GM19238 (cell line): Measurements from ENCODE around the gene C1orf21.
"Not testable (repeated sequence)": the region's sequence is repeated elsewhere in the genome, so short reads cannot be mapped to it uniquely, and the experiment has no call there.

ENCODE experiments used
- DNase-seq: peaks from one replicate; pipeline ENCODE4 v3.0.0; 2011; ENCODE audit warnings: low spot score; ENCODE audit not compliant: insufficient read length

Gene C1orf21, protein sequence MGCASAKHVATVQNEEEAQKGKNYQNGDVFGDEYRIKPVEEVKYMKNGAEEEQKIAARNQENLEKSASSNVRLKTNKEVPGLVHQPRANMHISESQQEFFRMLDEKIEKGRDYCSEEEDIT

DNA sequence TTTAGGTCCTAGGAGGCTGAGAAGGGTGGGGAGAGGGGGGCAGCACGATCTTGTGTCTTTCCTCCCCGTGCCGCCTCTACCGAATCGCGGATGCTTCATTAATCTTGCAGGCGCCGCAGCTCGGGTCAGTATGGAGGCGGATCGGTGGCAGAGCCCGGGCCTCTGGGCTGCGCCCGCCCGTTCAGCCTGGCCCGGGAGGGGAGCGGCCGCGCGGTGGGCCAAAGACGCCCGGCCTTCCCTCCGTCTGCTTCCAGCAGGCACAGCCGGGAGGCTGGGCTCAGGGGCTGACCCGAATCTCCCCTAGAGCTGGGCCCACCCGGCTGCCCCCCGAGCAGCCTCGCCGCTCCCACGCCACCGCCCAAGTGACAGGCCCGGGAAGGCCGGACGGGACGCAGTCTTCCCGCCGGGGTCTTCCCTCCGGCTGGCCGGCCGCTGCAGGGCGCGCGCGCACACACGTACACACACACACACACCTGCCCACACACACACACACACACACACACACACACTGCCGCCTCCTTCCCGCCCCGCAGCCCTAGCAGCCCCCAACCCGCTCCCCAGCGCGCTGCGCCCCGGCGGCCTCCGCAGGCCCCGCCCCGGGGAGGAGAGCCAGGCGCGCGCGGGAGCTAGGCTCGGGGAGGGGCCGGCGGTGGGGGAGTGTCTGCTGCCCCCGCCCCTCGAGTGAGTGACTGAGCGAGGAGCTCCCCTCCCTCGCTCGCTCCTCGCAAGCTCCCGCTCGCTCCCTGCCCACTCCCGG lies at the start of gene C1orf21:
C1orf21 (plus strand) TSS at position 718 of the 757 bp plus-strand sequence. CDS start 90,481 bp downstream, outside the sequence.
- DNase-seq = peak; percentile 40

DNA sequence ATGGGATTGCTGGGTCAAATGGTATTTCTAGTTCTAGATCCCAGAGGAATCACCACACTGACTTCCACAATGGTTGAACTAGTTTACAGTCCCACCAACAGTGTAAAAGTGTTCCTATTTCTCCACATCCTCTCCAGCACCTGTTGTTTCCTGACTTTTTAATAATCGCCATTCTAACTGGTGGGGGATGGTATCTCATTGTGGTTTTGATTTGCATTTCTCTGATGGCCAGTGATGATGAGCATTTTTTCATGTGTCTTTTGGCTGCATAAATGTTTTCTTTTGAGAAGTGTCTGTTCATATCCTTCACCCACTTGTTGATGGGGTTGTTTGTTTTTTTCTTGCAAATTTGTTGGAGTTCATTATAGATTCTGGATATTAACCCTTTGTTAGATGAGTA lies 49.0 kb upstream of the C1orf21 start:
- not testable (repeated sequence) for DNase-seq

DNA sequence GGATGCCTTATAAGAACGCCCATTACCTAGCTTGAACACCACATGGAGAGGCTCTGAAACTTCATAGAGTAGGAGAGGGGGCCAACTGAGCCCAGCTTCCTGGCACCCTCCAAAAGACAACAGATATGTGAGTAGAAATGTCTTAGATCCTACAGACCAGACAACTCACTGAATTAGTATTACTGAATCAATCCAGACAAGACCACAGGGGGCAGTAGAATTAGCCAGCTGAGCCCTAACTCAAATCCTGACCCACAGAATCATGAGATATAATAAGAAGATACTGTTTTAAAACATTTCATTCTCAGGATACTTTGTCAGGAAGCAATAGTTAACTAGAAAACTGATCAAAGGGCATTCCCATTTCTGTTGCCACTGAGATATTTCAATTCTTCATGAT lies 45.8 kb upstream of the C1orf21 start:
- DNase-seq = no peak

DNA sequence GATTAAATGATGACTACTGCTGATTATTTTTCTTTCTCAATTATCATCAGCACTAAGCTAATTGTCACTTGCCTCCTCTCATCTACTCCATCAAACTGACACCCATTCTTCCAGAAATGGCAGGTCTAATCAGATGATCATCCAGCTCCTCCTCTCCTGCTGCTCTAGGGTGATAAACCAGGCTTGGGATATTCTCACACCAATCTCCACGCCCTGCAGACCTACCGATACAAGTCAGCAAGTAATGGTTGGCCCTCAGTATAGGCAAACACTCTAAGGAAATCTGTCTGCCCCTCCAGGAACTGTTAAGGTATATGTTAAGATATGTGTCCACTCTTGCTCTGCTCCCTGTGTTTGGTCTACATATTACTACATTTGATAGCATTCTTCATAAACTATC lies 36.3 kb upstream of the C1orf21 start:
- DNase-seq = no peak

DNA sequence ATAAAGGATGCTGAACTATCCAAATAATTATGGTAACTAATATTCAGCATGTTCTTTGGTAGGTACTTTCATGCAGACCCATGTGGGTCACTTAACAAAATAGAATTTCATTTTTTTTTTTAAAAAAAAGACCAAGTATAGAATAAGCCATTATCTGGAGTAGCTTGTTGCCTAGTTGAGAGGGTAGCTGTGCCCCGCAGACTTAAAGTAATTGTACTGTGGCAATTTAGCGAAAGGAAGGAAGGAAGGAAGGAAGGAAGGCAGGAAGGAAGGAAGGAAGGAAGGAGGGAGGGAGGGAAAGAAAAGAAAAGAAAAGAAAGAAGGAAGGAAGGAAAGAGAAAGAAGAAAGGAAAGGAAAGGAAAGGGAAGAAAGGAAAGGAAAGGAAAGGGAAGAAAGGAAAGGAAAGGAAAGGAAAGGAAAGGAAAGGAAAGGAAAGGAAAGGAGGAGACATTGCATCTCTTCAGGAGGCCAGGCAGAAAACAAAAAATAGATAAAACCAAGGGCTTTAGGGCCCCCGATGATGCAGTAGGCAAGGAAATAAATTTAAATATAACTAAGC lies 35.3 kb upstream of the C1orf21 start:
- DNase-seq = no peak

- DNase-seq = no peak
These were observed 34.1 kb upstream of the C1orf21 start for GRCh38 chr1:184352776-184353175.

DNA sequence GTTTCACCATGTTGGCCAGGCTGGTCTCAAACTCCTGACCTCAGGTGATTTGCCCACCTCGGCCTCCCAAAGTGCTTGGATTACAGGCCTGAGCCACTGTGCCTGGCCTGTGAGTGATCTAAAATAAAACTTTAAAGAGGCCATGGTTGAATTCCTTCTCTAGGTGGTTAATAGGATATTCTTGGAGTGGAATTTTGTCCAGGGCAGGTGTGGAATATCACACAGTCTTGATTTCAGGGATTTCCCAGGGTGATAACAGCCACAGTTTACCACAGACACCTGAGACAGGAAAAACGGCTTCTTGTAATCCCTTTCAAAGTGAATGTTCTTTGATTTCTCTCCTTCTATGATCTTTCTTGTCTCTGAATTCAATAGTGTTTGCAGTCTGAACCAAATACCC lies 32.1 kb upstream of the C1orf21 start:
- no peak for DNase-seq

DNA sequence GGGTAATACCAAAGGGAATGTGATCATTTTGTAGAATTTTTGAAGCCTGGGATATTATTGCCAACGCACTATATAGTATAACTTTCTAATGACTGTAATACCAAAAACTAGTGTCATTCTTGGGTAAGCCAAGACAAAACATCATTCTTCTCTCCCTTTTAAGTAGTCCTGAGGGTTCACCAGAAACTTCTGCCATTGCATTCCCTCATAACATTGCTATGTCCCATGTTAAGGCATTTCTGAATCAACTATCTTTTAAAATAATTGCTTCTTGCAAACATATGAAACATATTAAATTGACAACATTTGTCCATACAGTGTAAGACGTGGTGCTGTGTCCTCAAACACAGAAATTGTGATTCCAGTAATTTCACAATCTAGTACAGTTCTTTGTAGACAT lies 29.9 kb upstream of the C1orf21 start:
- DNase-seq = no peak

GRCh38 chr1:184358256-184358655 lies 28.6 kb upstream of the C1orf21 start:
- DNase-seq = no peak

DNA sequence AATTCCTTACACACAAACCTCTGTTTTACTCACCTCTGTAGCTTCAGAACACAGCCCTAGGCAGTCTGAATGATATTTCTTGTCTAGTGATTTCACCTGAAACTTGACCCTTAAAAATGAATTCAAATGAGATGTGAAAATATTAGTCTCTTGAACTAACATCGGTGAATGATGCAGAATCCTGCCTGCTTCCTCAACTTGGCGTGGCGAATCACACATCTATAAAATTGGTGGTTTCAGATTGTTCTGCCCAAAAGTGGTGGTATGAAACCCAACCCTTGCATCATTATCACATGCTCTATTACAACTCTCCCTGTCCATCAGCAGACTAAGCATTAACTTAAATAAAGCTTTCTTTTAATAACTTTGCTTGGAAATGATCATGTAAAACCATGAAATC lies 26.9 kb upstream of the C1orf21 start:
- DNase-seq = no peak

- DNase-seq = no peak
These were observed 24.0 kb upstream of the C1orf21 start for GRCh38 chr1:184362876-184363275.

- DNase-seq = no peak
These were observed 21.1 kb upstream of the C1orf21 start for GRCh38 chr1:184365699-184366098.

GRCh38 chr1:184366997-184367396 lies 19.8 kb upstream of the C1orf21 start:
- no peak for DNase-seq

DNA sequence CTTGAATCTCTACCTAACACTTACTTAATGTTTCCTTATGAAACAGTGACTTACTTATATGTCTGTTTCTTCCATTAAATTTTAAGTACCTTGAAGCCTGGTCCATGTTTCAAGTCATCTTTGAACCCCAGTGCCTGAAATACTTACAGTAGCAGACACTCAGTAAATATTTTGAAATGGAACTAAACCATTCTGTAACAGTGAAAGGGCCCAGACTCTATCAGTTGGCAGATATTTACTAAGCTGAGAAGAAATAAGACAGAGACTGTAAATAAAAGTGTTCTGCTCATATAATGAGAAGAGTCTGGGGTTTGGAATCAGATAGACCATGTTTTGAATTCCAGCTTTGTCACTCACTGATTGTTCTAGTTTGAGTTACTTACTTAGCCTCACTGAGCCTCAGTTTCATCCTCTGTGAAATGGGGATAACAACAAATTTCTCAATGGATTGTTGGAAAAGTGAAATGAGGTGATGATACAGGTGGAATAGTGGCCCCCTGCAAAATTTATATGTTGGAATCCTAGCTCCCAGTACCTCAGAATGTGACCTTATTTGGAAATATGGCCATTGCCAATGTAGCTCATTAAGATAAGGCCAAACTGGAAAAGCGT lies 19.3 kb upstream of the C1orf21 start:
- DNase-seq = no peak

- no peak for DNase-seq
These were observed 18.5 kb upstream of the C1orf21 start for GRCh38 chr1:184368354-184368753.

GRCh38 chr1:184370850-184371249 lies 16.0 kb upstream of the C1orf21 start:
- no peak for DNase-seq

DNA sequence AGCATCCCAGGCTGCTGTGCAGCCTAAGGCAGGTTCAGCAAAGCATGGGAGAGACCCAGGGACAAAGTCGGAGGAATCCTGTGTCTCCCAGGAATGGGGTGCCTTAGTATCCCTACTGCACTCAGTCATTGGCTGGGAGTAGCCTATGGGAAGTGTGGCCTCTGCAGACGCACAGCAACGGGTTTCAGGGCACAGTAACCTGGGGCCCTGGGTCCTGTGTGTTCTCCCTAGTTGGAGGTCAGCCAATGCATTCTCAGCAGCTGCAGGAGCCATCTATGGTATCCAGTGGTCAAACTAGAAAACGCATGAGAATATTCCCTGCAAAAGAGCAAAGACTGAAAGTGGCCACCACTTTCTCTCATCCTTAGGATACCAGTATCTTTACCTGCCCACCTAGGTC lies 13.7 kb upstream of the C1orf21 start:
- no peak for DNase-seq

DNA sequence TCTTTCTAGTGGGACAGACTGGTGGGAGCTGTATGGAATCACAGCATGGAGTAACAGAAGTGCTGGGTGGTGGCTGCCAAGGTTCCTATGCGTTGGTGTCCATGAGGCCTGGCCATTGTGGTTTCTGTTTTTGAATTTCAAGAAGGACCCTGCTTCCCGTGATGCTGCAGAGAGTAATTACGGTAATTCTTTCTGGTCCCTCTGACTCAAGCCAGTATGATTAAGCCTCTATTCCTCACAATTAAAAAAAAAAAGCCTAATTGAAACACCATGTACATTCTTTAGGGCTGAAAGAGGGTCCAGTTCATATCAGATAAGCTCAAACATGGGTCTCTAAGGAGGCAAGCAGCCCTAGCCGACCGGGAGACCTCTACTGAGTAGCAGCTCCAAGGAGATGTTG lies 10.5 kb upstream of the C1orf21 start:
- DNase-seq = no peak

GRCh38 chr1:184379111-184379752 lies 7.6 kb upstream of the C1orf21 start:
- no peak for DNase-seq

DNA sequence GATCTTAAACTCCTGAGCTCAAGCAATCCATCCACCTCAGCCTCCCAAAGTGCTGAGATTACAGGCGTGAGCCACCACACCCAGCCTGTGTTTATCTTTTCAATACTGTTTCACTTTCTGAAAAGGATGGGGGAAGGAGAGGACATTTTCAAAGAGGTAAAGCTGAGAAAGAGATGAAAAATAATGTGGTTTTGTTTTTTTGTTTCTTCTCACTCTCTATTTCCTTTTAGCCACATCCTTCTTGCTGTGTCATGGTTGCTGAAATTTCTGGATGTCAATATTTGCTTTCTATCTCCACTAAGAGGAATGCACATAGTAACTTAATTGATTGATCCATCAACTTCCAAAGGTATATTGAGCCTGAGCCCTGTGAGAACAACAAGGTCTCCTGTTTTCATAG lies 6.4 kb upstream of the C1orf21 start:
- DNase-seq = no peak

DNA sequence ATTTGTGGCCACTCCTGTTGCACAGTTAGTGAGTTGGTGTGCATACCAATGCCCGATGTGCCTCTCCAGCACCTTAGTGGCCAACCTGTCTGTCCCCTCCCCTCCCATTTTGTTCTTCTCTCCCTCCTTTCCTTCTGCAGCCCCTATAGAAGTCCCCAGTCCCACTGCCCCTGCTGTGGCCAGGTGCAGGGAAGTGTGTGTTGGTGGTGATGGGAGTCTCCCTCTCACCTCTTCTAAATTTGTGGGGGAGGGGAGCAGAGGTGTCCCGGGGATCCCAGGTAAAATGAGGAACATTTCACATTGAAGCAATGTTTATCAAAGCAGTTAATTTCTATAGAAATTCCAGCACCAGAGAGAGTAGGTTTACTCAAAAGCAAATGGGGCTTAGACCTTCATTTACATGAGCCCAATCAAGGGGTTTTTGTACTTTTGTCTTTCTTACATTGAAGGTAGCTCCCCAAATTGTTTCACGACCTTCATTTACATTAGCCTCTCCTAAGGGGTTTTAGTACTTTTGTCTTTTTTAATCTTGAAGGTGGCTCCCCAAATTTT lies 3.0 kb upstream of the C1orf21 start:
- DNase-seq = no peak

- DNase-seq = no peak
These were observed 941 bp upstream of the C1orf21 start for GRCh38 chr1:184385865-184386311.
